ENCODE measurements around the gene PLEKHN1. TPM values are rescaled to one million over a fixed set of nuclear protein-coding genes. Genes with fewer than 3 reads are reported as not detected.
"Not testable (repeated sequence)": the region's sequence is repeated elsewhere in the genome, so short reads cannot be mapped to it uniquely, and the experiment has no call there.

Gene PLEKHN1
- total RNA-seq, 4 donors from 2014 or later, result 0.14 to 1.4 TPM; not detected in 2

DNA sequence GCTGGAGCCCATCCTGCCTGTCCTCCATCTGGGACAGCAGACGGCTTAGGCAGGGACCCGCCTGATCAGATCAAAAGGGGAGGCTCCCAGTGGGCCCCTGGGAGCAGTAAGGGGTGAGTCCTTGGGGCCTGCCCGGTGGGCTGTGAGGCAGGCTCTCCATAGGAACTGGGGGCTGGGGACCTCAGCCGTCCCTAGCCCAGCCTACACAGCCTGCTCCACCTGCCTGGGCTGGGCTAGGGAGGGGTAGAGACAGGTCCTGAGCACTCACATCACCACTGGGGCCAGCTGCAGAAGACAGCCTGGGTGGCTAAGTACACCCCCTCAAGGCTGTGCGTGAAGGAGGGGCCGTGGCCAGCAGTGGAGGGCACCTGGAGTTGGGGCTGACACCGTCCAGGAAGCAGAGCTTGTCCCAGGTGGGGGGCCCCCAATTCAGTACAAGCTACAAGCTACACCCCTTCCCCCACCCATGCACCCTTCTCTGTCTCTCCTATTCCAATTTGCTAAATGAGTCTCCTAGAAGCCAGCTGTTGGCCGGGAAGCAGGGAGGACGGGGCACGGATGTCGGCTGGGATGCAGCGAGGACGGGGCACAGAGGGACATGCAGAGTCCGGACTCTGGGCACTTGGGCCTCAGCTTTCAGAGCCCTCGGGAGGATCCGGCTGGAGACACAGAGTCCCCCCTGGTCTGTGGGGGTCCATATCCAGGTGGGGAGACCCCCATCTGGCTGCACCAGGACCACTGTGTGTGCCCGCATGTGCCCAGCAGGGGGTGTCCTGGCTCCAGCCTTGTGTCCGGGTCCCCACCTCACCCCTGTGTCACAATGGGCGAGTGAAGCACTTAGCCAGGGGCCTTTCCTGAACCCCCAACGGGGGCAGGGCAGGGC lies 48.8 kb downstream of the PLEKHN1 start:
- no peak for TF ChIP-seq POLR2A (IDR thresholded peaks at IDR 0.05)
- TF ChIP-seq, protein P1, sequence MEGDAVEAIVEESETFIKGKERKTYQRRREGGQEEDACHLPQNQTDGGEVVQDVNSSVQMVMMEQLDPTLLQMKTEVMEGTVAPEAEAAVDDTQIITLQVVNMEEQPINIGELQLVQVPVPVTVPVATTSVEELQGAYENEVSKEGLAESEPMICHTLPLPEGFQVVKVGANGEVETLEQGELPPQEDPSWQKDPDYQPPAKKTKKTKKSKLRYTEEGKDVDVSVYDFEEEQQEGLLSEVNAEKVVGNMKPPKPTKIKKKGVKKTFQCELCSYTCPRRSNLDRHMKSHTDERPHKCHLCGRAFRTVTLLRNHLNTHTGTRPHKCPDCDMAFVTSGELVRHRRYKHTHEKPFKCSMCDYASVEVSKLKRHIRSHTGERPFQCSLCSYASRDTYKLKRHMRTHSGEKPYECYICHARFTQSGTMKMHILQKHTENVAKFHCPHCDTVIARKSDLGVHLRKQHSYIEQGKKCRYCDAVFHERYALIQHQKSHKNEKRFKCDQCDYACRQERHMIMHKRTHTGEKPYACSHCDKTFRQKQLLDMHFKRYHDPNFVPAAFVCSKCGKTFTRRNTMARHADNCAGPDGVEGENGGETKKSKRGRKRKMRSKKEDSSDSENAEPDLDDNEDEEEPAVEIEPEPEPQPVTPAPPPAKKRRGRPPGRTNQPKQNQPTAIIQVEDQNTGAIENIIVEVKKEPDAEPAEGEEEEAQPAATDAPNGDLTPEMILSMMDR (IDR thresholded peaks at IDR 0.05), result peak in 3 of 5 experiments; percentile 12 to 26 (median 15)
- 72% methylated on average over 18 of the region's 20 CpGs; no CpG with 5 or more reads in 1 of the 2 donors for WGBS, 2 donors (ENCODE audit: low coverage in 1 of 2)
- intact Hi-C loops (cut with DNase I; ENCODE audit: low total_unique reads) (loop anchor here (10.0 kb wide), 1 partner anchor 360 kb away; the partner anchor contains the start of gene AURKAIP1), in situ Hi-C loops (cut with MboI; ENCODE audit: low pct_ligation_motif_present in 1 of 4, low pct_unique_long_range_greater_than_20kb in 1 of 4, low sequenced_read_pairs in 3 of 4) (no loop called here)
- Histone ChIP-seq H3K27me3 (no peaks in the 10 kb centered on the region), H3K36me3 (no peaks in the 10 kb centered on the region), H3K4me3 (peak overlapping the region in 1 of 4 donors; percentile 65), H3K4me1 (peaks cover 6 to 31% (median 23%) of the 10 kb centered on the region in 4 donors), H3K27ac (peak overlapping the region in 3 of 4 donors; percentile 86 to 90 (median 87)), H3K9me3 (no peaks in the 10 kb centered on the region)
- DNase-seq, result peak; percentile 19

GRCh38 chr1:1017397-1018320 lies 51.4 kb downstream of the PLEKHN1 start:
- WGBS, 2 donors (ENCODE audit: low coverage in 1 of 2), result 67% methylated on average over 17 of the region's 17 CpGs; no CpG with 5 or more reads in 1 of the 2 donors
- DNase-seq, result not testable (repeated sequence)
- intact Hi-C loops (cut with DNase I; ENCODE audit: low total_unique reads), result loop anchor here (10.0 kb wide), 1 partner anchor 357 kb away; the partner anchor contains the start of gene AURKAIP1

DNA sequence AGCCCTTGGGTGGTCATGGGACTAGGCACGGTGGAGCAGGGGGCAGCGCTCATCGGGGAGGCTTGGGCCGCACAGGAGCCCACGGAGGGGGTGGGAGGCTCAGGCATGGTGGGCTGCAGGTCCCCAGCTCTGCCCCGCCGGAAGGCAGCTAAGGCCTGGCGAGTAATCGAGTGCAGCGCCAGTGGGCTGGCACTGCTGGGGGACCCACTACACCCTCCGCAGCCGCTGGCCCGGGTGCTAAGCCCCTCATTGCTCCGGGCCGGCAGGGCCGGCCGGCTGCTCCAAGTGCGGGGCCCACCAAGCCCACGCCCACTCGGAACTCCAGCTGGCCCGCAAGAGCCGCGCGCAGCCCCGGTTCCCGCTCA lies 52.0 kb downstream of the PLEKHN1 start:
- 93% methylated on average over 24 of the region's 26 CpGs; no CpG with 5 or more reads in 1 of the 2 donors for WGBS, 2 donors (ENCODE audit: low coverage in 1 of 2)
- intact Hi-C loops (cut with DNase I; ENCODE audit: low total_unique reads), result loop anchor here (10.0 kb wide), 1 partner anchor 356 kb away; the partner anchor contains the start of gene AURKAIP1
- H3K36me3 ChIP-seq; H3K27me3 ChIP-seq; DNase-seq; in situ Hi-C loops (cut with MboI; ENCODE audit: low pct_ligation_motif_present in 1 of 4, low pct_unique_long_range_greater_than_20kb in 1 of 4, low sequenced_read_pairs in 3 of 4); H3K27ac ChIP-seq; H3K9me3 ChIP-seq; H3K4me3 ChIP-seq: not testable (repeated sequence)
- peaks cover 9 to 38% (median 31%) of the 10 kb centered on the region in 4 donors for H3K4me1 ChIP-seq

More at GRCh38 chr1:1017397-1018320, 51.4 kb downstream of the PLEKHN1 start:
- H3K36me3 ChIP-seq; H3K9me3 ChIP-seq; H3K27ac ChIP-seq; in situ Hi-C loops (cut with MboI; ENCODE audit: low pct_ligation_motif_present in 1 of 4, low pct_unique_long_range_greater_than_20kb in 1 of 4, low sequenced_read_pairs in 3 of 4); H3K27me3 ChIP-seq; H3K4me3 ChIP-seq: not testable (repeated sequence)
- peaks cover 10 to 41% (median 34%) of the 10 kb centered on the region in 4 donors for H3K4me1 ChIP-seq

DNA sequence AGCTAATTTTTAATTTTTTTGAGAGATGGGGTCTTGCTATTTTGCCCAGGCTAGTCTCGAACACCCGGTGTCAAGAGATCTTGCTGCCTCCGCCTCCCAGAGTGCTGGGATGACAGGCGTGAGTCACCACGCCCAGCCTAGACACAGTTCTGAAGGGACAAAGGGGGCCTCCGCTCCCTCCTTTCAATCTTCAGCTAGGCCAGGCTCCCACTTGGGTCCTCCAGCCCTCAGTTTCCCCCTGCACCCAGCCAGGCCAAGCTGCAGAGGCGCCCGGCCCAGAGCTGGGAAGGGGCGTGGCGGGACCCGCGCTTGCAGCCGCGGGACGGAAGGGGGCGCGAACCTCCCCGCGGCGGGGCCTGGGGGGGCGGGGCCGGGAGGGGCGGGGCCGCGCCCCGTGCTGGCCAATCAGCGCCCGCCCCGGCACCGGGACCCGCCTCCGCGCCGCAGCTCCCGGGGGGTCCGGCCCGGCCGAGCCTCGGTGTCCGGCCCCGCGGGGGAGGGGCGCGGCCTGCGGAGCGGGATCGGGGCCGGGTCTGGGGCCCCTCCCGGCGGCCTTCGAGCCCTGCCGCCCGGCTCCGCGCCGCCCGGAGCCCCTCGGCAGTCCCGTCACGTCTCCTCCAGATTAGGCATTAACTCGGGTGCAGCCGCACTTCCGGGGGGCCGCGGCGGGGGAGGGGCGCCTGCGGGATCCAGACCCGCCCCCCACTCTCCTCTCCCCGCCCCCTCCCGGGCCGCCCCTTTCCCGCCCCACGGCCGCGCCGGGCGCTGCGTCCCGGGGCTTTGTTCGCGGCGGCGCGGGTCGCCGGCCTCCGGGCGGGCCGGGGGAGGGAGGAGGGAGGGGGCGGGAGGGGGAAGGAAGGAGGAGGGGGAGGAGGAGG lies 53.1 kb downstream of the PLEKHN1 start:
- in situ Hi-C loops (cut with MboI; ENCODE audit: low pct_ligation_motif_present in 1 of 4, low pct_unique_long_range_greater_than_20kb in 1 of 4, low sequenced_read_pairs in 3 of 4), result no loop called here
- TF ChIP-seq, protein P1 (IDR thresholded peaks at IDR 0.05), result peak; percentile 41 to 63 (median 49)
- TF ChIP-seq POLR2A (IDR thresholded peaks at IDR 0.05), result no peak

More for the DNA sequence above, 53.1 kb downstream of the PLEKHN1 start:
- H3K4me3 ChIP-seq, result peak overlapping the region; percentile 57 to 79 (median 78)
- intact Hi-C loops (cut with DNase I; ENCODE audit: low total_unique reads), result loop anchor here (10.0 kb wide), 1 partner anchor 355 kb away; the partner anchor contains the start of gene AURKAIP1
- DNase-seq, result peak; percentile 87
- no peaks in the 10 kb centered on the region for H3K27me3 ChIP-seq
- no peaks in the 10 kb centered on the region for H3K9me3 ChIP-seq
- H3K36me3 ChIP-seq, result no peaks in the 10 kb centered on the region
- WGBS, 2 donors (ENCODE audit: low coverage in 1 of 2), result 7% methylated on average over 13 of the region's 91 CpGs; no CpG with 5 or more reads in 1 of the 2 donors
- H3K27ac ChIP-seq, result peak overlapping the region; percentile 92 to 98 (median 93)
- peaks cover 9 to 30% (median 22%) of the 10 kb centered on the region in 4 donors for H3K4me1 ChIP-seq

All from transverse colon (tissue), 4 donors.